Inferior parietal cortex (tissue), 1 donor: ENCODE measurements around the gene LNX1.

Source experiments
- DNase-seq: peaks from one replicate; pipeline ENCODE4 v3.0.0-alpha.2; 2016; ENCODE audit errors: extremely low spot score

Gene LNX1

GRCh38 chr4:53573696-53574095 lies 17.6 kb downstream of the LNX1 start:
- DNase-seq: no peak

- no peak for DNase-seq
These were observed 18.7 kb downstream of the LNX1 start for GRCh38 chr4:53572600-53572994.

GRCh38 chr4:53571936-53572599 lies 19.2 kb downstream of the LNX1 start:
- DNase-seq: no peak

- peak; percentile 42 for DNase-seq
These were observed 27.5 kb downstream of the LNX1 start for GRCh38 chr4:53563824-53564223.

- no peak for DNase-seq
These were observed 28.9 kb downstream of the LNX1 start for GRCh38 chr4:53562409-53562808.

GRCh38 chr4:53559021-53559620 lies 32.2 kb downstream of the LNX1 start:
- DNase-seq: no peak

- DNase-seq: peak; percentile 69
These were observed 33.1 kb downstream of the LNX1 start for GRCh38 chr4:53558065-53558801.

- no peak for DNase-seq
These were observed 33.6 kb downstream of the LNX1 start for GRCh38 chr4:53557669-53558064.

GRCh38 chr4:53556651-53557050 lies 34.6 kb downstream of the LNX1 start:
- no peak for DNase-seq

- DNase-seq: no peak
These were observed 37.6 kb downstream of the LNX1 start for GRCh38 chr4:53553486-53554210.

- DNase-seq: no peak
These were observed 38.6 kb downstream of the LNX1 start for GRCh38 chr4:53552711-53553110.

- DNase-seq: no peak
These were observed 39.3 kb downstream of the LNX1 start for GRCh38 chr4:53551958-53552357.

- no peak for DNase-seq
These were observed 39.9 kb downstream of the LNX1 start for GRCh38 chr4:53551281-53551864.

GRCh38 chr4:53548662-53549061 lies 42.6 kb downstream of the LNX1 start:
- no peak for DNase-seq

- DNase-seq: no peak
These were observed 43.3 kb downstream of the LNX1 start for GRCh38 chr4:53547983-53548382.

- no peak for DNase-seq
These were observed 45.2 kb downstream of the LNX1 start for GRCh38 chr4:53545942-53546581.

GRCh38 chr4:53545273-53545672 lies 46.0 kb downstream of the LNX1 start:
- no peak for DNase-seq

- no peak for DNase-seq
These were observed 47.7 kb downstream of the LNX1 start for GRCh38 chr4:53543561-53543960.

GRCh38 chr4:53541577-53542206 lies 49.6 kb downstream of the LNX1 start:
- DNase-seq: no peak

GRCh38 chr4:53538756-53539155 lies 52.5 kb downstream of the LNX1 start:
- no peak for DNase-seq

- DNase-seq: no peak
These were observed 53.7 kb downstream of the LNX1 start for GRCh38 chr4:53537606-53538005.
